ENCODE data around the gene LSM5.
A peak's percentile ranks its signal among the peaks of the same experiment; 100 is the strongest.

Gene LSM5

DNA sequence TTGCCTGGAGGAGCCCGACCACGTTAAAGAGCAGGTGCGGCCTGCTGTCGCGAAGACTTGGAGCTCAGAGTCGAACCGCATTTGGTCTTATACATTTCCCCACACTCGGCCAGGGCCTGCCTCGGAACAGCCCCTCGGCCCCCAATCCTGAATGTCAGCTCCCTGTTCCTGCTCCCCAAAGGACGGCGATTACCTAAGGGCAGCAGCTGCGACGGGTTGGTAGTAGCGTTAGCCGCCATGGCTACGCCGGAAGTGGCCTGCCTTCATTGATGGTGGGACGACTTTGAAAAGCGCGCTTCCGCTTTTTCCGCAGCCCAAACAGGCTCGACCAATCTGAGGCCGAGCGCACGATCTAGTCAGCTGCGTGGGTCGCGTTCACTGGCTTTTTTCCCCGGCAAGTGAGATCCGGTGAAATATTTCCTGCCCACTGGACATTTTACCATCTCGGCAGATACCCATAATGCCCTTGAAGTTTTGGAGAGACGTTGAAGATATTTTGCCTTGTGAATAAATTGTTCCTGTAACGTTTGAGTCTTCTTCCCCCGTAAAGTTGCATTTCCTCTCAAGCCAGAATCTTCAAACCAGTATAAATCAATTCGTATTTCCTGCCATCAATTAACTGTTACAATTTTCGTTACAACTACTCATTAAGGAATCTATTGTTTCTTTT, at the start of gene LSM5:
TSS of gene LSM5 (minus strand) at position 254 of the 670 bp plus-strand sequence. CDS start at position 239, 15 bp downstream.
- peak; percentile 91 to 92 for DNase-seq

DNA sequence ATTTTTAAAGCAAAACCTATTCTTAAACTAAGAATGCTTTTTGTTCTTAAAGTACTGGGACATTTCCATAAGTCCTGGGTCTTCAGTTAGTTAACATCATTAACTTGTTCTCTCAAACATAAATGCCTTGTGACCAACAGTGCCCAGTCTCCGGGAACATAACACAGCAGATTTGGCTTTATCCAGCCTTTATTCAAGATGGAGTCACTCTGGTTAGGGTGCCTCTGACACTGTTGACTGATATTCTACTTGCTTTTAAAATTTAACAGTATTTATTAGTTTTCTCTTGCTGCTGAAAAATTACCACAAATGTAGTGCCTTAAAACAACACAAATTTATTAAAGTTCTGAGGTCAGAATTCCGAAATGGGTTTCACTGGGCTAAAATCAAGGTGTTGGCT, 49.2 kb upstream of the LSM5 start:
- DNase-seq = no peak

DNA sequence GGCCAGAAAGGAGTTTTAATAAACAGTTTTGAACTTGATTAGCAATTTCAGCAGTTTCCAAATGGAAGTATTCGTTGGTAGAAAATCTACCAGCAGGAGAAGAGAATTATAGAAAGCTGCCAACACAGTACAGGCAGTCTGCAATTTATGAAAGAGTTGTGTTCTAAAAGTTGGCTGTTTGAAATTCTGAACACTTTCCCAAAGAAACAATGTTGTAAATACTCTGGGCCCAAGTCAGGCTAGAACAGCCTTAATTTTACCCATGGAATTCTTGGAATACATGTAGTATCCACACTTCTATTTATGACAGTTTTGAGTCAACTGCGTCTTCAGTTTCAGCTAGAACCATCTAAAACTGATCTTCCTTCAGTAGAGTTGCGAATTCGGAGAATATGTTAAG, 47.6 kb upstream of the LSM5 start:
- DNase-seq = no peak

DNA sequence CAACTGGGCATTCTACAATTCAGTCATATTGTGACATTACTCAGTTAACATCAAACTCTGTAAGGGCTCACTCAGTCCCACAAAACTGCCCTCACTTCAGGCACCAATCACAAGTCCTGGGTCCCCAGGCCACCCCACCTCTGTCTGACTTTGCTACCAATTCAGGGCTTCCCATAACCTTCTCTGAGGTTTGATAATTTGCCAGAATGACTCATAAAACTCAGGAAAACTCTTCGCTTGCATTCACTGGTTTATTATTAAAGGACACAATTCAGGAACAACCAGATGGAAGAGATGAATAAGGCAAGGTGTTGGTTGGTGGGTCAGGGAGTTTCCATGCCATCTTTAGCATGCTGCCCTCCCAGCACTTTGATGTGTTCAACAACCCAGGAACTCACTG, 46.4 kb upstream of the LSM5 start:
- no peak for DNase-seq

DNA sequence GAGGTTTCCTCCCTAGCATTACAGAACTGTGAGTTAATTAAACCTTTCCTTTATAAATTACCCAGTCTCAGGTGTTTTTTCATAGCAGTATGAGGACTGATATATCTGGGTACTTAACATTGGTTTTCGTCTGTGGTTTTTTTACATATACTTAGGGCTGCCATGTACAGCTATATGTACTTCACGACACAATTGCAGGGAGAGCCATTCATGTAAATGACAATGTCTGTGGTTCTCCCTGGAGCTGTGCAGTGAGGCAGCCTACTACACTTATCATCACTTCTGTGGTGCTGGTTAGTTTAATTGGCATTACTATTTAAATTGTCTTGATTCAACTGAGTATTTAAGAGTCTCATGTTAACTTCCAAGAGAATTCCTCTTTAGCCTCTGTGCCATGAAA, 45.8 kb upstream of the LSM5 start:
- DNase-seq = no peak

DNA sequence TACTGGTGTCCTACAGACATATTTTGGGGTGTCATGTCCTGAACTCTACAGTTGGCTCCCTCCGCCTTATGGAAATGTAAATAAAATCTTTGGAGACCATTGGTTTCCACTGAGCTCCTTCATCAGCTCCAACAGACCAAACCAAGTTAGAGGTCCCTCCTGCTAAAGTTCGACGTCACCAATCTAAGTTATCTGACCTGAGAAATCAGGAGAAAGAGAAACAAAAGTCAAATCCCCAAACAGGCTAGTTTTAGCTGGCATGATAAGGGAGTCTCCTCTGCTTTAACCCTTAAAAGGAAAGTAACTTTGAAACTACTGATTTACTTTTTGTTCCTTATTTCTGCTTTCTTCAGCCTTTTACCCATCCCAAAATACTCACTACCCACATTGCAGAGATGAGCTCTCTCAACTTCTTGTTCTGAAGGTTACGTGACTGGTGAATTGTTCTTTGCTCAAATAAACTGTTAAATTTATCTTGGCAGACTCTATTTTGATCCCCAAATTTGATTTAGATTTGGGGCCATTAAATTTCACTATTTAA, 45.1 kb upstream of the LSM5 start:
- no peak for DNase-seq

DNA sequence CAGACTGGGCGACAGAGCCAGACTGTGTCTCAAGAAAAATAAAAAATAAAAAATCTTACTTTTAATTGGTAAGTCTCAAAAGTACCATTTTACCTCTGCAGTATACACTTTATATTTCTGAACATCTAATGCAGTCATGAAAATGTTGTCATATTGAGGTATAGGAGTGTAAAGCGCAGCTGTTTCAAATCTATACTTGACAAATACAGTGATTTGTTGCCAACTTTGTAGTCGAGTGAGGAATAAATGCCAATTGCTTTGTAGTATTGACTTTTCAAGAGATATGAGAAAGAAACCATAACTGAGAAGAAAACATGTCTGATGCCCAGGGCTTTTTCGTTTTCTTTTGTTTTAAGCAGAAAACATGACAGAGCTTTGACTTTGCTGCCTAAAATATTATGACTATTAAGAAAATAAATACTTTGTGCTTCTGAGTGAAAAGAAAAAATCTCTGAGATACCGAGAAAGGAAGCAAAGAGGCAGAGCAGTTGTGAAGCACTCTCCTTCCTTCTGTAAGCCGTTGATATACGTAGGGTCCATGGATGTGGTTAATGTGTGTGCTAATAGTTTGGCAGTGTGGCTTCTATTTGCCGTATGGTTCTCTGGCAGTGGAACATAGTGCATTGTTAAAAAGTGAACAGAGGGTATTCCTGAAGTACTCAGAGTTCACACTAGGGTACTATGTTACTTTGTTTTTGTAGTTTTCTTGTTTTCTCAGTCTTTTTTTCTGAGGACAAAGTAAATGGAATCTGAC, 43.3 kb upstream of the LSM5 start:
- no peak for DNase-seq

DNA sequence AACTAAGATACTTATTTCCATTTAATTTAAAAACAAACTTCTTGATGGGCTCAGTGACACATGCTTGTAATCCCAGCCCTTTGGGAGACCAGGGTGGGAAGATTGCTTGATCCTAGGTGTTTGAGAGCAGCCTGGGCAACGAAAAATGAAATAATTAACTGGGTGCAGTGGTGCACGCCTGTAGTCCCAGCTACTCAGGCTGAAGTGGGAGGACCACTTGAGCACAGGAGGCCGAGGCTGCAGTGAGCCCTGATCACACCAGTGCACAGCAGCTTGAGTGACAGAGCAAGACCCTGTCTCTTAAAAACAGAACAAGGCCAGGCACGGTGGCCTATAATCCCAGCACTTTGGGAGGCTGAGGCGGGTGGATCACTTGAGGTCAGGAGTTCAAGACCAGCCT, 42.5 kb upstream of the LSM5 start:
- DNase-seq = no peak

DNA sequence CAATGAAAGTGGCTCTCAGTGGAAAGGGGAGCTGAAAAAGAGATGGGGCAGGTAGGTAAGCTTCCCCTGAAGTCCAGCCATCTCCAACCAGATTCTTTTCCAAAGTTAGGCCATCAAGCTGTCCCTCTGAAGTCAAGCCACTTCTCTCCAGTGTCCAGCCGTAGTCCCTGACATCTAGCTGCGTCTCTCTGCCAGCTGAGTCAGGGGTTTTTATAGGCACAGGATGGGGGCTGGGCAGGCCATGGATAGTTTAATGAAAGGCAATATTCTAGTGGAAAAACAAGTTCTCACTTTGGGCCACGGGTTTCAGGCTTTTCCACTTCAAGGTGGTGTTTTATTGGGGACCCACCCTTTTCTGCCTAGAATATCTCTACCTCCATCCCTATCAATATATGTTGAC, 41.9 kb upstream of the LSM5 start:
- no peak for DNase-seq

DNA sequence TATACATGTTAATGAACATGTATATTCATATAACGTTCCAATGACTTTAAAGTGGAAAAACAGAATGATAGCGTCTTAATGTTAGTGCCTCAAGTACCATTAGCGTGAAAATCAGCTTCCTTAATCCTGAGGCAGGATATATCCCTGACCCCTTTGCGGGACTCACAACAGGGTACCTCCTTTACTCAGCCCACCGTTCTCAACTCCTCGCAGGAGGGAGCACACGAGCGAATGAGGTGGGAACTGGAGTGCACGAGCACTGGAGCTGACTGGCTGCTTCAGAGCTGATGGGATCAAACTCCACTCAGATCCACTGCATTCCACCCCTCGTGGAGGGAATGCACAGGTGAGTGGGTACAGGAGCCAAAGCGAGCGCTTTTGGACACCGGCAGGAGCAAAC, 41.2 kb upstream of the LSM5 start:
- DNase-seq = no peak

DNA sequence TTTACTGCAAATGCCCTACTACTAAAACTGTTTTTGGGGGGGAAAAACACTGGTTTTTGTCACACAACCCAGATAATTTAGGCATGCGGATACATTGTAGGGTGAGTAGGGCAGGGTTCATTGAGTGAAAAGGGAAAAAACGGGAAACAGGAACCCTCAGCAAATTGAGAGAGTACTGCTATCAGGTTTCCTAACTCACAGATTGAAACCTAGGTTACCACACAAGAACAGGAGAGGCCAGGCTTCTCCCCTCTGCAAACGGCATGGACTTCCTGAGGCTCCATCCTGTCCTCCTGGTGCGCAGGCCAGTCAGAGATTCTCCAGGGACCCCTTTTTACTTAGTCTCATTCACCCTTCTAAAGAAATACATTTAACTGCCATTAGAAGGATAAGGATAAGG, 35.7 kb upstream of the LSM5 start:
- no peak for DNase-seq

DNA sequence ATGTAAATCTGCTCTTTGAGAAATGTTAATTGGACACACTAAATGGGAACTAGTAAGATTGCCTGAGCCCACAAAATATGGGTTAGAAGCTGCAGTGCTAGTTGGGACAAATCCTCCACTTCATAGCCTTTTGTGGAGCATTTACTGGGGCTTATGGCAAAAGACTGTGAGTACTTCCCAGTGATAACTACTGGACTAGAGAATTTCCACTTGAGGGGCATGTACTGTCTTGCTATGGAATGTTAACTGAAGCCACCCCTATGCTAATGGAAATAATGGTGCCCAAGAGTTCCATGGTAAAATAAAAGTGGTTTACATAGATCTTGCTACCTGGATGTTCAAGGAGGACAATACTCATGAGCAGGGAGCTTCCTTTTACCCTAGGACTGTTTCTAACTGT, 34.5 kb upstream of the LSM5 start:
- DNase-seq = no peak

DNA sequence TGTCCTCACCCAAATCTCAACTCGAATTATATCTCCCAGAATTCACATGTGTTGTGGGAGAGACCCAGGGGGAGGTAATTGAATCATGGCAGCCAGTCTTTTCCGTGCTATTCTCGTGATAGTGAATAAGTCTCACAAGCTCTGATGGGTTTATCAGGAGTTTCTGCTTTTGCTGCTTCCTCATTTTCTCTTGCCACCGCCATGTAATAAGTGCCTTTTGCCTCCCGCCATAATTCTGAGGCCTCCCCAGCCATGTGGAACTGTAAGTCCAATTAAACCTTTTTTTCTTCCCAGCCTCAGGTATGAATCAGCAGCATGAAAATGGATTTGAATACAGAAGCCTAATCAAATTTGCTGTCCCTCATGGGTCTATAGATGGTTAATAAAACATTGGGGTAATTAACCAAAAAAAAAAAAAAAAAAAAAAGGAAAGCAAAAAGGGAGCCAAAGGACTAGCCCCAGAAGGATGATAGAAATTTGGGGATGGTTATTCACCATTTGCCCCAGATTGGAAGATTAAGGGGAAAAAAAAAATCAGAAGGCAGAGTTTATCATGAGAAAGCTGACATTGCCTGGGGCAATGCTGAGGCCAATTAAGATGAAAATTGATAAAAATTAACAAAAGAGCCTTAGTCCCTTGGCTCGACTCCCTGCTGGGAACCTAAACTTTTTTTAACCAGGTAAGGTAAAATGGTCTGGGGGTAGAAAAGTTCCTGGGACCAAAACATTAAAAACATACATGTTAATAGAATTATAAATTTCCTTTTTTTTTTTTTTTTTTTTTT, 32.8 kb upstream of the LSM5 start:
- no peak for DNase-seq

DNA sequence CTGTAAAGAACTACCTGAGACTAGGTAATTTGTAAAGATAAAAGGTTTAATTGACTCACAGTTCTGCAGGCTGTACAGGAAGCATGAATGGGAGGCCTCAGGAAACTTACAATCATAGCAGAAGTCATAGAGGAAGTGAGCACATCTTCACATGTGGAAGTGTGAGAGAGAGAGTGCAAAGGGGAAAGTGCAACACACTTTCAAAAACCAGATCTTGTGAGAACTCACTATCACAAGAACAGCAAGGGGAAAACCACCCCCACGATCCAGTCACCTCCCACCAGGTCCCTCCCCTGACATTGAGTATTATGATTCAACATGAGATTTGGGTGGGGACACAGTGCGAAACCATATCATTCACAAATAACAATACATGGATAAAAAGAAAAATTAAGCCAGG, 29.6 kb upstream of the LSM5 start:
- no peak for DNase-seq

DNA sequence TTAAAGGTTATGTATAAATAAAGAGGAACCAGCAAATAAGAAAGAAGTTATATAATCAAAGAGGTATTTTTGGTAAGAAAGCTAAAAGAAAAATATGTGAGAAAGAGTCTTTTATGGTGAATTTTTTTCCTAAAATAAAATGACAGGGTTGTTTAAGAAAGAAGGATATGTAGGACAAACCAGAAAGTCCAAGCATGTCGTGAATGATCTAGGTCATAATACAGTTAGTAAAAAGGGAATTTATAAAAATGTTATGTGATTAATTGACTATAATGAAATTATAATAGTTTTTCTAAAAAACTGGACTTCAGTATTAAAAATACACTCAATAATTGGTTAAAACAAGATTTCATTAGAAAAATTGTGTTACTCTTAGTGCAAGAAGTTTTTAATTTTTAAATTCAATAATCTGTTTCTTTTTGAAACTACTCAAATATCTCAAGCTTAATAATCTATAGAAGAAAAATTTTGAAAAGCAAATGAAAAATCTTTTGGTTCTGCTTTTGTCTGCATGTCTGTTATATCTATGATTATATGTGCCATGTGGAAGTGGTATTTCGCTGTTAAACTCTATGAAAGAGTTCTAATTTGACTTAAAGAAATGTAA, 28.5 kb upstream of the LSM5 start:
- DNase-seq = no peak

DNA sequence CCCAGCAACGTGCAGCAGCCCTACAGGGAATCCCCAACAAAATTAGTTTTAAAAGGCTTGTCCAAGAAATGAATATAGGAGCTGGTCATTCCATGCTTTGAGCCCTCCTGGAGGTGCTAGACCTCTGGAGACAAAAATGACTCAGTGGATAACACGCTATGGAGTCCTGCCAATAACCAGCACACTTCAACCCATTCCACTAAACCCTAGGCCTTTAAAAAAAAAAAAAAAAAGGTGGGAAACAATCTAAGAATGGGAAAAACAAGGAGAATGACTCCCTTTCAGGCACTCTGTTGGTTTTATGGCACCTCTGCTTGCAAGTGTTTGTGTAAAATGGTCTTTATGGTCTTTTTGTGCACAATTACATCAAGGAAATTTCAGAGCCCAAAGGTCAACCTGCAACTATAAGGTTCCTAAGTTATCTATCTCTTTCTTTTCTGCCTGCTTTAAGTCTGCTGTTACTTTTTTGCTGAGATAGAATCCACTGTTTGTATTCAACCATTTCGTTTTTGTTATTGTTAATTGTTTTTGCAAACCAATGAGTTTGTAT, 26.4 kb upstream of the LSM5 start:
- DNase-seq = no peak

DNA sequence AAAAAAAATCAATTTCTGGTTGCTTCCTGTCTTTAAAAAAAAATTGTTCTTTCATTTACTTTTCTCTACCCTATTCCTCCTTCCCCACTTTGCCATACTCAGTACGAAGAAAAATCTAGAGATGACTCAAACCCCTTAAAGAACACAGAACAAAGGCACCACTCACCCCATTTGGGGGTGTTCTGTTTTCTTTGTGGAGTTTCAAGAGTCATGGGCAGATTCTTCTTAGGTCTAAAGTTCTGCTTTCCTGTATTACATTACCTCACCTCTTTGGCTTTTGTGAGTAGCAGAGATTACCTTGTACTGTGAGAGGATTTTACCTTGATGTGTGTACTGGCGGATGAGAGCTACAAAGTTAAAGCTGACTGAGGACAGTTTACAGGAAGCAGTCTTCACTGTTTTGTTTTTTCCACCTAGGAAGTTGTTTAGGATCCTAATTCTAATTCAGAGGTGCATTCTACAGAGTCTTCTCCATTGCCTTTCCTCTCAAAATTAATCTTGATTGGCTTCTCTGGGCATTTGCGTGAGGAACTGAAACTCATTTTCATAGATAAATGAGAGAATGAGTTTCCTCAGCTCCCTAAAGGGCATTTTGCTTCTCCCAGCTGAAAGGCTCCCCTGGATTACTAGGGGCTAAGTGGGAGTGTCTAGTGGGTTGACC, 25.8 kb upstream of the LSM5 start:
- no peak for DNase-seq

DNA sequence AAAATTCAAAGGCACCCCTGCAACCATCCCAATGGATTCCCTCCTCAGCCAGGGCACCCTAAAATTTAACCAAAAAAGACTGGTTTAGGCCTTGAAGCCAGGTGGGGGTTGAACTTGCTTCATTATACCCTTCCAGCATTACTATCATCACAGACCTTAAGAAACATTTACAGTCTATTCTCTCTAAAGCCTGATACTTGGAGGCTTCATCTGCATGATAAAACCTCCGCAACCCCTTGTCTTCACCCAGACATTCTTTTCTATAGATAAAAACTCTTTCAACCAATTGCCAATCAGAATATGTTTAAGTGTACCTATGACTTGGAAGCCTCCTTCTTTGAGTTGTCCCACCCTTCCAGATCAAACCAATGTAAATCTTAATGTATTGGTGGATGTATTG, 23.0 kb upstream of the LSM5 start:
- DNase-seq = no peak

DNA sequence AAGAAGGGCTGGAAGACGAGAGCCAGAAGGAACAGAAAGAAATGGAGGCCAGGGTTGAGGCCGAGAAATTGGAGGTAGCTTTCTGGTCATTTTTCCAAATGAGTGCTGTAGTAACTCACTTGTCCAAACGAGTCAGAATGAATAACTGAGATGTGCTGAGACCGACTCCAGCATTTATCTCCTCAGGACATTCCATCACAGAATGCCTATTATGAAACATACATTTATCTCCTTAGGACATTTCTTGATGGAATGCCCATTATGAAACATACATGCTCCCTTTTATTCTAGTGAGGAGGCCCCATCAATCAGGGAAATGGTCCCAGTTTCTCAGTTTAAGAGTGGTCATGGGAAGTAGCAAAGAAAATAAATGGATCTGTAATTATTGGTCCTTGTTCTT, 21.6 kb upstream of the LSM5 start:
- no peak for DNase-seq

DNA sequence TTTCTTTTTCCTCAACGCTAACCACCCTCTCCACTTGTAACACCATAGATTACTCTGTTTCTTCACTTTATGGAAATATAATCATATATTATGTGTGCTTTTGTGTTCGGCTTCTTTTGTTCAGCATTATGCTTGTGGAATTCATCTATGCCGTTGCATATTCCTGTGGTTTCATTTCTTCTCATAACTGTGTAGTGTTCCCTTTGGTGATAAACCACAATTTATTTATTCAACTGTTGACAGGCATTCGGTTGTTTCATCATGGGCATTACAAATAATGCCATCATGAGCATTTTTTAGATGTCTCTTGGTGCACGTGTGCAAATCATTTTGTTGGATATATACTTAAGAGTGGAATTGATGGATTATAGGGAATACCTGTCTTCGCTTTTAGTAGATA, 17.2 kb upstream of the LSM5 start:
- DNase-seq = no peak

DNA sequence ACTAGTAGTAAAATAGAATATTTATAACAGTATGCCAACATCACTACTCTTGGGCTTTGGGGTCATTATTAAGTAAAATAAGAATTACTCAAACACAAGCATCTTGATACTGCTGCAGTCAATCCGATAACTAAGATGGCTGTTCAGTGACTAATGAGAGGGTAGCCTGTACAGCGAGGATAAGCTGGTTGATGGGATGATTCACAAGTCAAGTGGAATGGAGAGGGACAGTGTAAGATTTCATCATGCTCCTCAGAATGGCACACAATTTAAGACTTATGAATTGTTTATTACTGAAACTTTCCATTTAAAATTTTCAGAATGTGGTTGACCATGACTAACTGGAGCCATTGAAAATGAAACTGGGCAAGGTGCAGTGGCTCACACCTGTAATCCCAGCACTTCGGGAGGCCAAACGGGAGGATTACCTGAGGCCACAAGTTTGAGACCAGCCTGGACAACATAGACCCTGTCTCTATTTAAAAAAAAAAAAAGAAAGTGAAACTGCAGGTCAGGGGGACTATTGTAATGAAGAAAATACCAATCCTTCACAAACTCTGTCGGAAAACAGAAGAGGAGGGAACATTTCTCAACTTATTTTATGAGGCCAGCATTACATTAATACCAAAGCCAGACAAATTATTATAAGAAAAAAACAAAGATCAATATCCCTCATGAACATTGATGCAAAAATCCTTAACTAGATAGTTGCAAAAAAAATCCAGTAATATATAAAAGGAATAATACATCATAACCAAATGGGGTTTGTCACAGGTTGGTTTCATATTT, 16.3 kb upstream of the LSM5 start:
- DNase-seq = no peak

DNA sequence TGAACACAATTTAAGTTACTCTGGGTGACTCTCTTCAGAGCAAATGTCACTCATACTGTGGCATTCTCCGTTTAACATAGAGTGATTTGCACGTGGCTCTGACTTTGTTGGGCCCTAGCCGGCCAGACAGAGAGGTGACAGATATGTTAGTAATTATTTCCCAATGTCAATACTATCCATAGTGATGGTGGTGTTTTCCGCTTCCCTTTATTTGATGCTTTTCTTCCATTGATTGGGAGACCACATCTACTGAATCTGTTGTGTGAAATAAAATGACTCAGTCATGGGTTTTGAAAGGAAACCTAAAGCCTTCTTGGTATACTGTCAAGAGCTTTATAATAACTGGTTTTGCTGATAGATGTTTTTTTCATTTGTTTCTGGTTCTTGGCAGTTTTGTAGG, 12.5 kb upstream of the LSM5 start:
- no peak for DNase-seq

Measured in CD4-positive, alpha-beta T cell treated with Interleukin-4 for 1 hour (primary cell).